Measurements from ENCODE around the gene YPEL3.
"Not testable (repeated sequence)": the region's sequence is repeated elsewhere in the genome, so short reads cannot be mapped to it uniquely, and the experiment has no call there.

Gene YPEL3

GRCh38 chr16:30136971-30137605 lies 41.1 kb upstream of the YPEL3 start:
- H3K4me1 ChIP-seq (ENCODE audit: control insufficient read depth in 1 of 2, insufficient read depth in 2 of 2, low read length in 2 of 2), result peaks cover 8 to 10% of the 10 kb centered on the region in 2 donors
- no peaks in the 10 kb centered on the region for H3K36me3 ChIP-seq (ENCODE audit: control insufficient read depth in 1 of 2, insufficient read depth in 2 of 2, low read length in 2 of 2)
- H3K4me3 ChIP-seq (ENCODE audit: low read depth in 1 of 2, low read length in 2 of 2), result no peak overlapping the region
- no peak overlapping the region for H3K27ac ChIP-seq (ENCODE audit: low read depth, low read length)
- no peaks in the 10 kb centered on the region for H3K9me3 ChIP-seq (ENCODE audit: control insufficient read depth in 1 of 2, low read length in 2 of 2)
- H3K27me3 ChIP-seq (ENCODE audit: control insufficient read depth in 1 of 2, insufficient read depth in 2 of 2, low read length in 2 of 2), result no peaks in the 10 kb centered on the region
- H3K9ac ChIP-seq (ENCODE audit: low read depth in 1 of 2, low read length in 2 of 2), result no peak overlapping the region

- H3K36me3 ChIP-seq (ENCODE audit: control insufficient read depth in 1 of 2, insufficient read depth in 2 of 2, low read length in 2 of 2), result no peaks in the 10 kb centered on the region
- no peaks in the 10 kb centered on the region for H3K9me3 ChIP-seq (ENCODE audit: control insufficient read depth in 1 of 2, low read length in 2 of 2)
- H3K27me3 ChIP-seq (ENCODE audit: control insufficient read depth in 1 of 2, insufficient read depth in 2 of 2, low read length in 2 of 2), result no peaks in the 10 kb centered on the region
- no peak overlapping the region for H3K4me3 ChIP-seq (ENCODE audit: low read depth in 1 of 2, low read length in 2 of 2)
- no peaks in the 10 kb centered on the region for H3K4me1 ChIP-seq (ENCODE audit: control insufficient read depth in 1 of 2, insufficient read depth in 2 of 2, low read length in 2 of 2)
- H3K9ac ChIP-seq (ENCODE audit: low read depth in 1 of 2, low read length in 2 of 2), result no peak overlapping the region
- H3K27ac ChIP-seq (ENCODE audit: low read depth, low read length), result no peak overlapping the region
Measured at GRCh38 chr16:30132591-30132990, 36.6 kb upstream of the YPEL3 start.

- Histone ChIP-seq H3K27me3 (ENCODE audit: control insufficient read depth in 1 of 2, insufficient read depth in 2 of 2, low read length in 2 of 2) (no peaks in the 10 kb centered on the region), H3K4me1 (ENCODE audit: control insufficient read depth in 1 of 2, insufficient read depth in 2 of 2, low read length in 2 of 2) (no peaks in the 10 kb centered on the region), H3K9me3 (ENCODE audit: control insufficient read depth in 1 of 2, low read length in 2 of 2) (no peaks in the 10 kb centered on the region), H3K9ac (ENCODE audit: low read depth in 1 of 2, low read length in 2 of 2) (no peak overlapping the region), H3K27ac (ENCODE audit: low read depth, low read length) (no peak overlapping the region), H3K4me3 (ENCODE audit: low read depth in 1 of 2, low read length in 2 of 2) (no peak overlapping the region), H3K36me3 (ENCODE audit: control insufficient read depth in 1 of 2, insufficient read depth in 2 of 2, low read length in 2 of 2) (no peaks in the 10 kb centered on the region)
Measured at GRCh38 chr16:30131869-30132475, 36.0 kb upstream of the YPEL3 start.

- Histone ChIP-seq H3K9ac (ENCODE audit: low read depth in 1 of 2, low read length in 2 of 2) (no peak overlapping the region), H3K4me3 (ENCODE audit: low read depth in 1 of 2, low read length in 2 of 2) (no peak overlapping the region), H3K36me3 (ENCODE audit: control insufficient read depth in 1 of 2, insufficient read depth in 2 of 2, low read length in 2 of 2) (no peaks in the 10 kb centered on the region), H3K4me1 (ENCODE audit: control insufficient read depth in 1 of 2, insufficient read depth in 2 of 2, low read length in 2 of 2) (peaks cover 0 to 9% of the 10 kb centered on the region in 2 donors), H3K9me3 (ENCODE audit: control insufficient read depth in 1 of 2, low read length in 2 of 2) (no peaks in the 10 kb centered on the region), H3K27me3 (ENCODE audit: control insufficient read depth in 1 of 2, insufficient read depth in 2 of 2, low read length in 2 of 2) (no peaks in the 10 kb centered on the region), H3K27ac (ENCODE audit: low read depth, low read length) (no peak overlapping the region)
Measured at GRCh38 chr16:30127993-30128392, 32.0 kb upstream of the YPEL3 start.

GRCh38 chr16:30125690-30126089 lies 29.7 kb upstream of the YPEL3 start:
- H3K27ac ChIP-seq (ENCODE audit: low read depth, low read length); H3K4me3 ChIP-seq (ENCODE audit: low read depth in 1 of 2, low read length in 2 of 2); H3K9ac ChIP-seq (ENCODE audit: low read depth in 1 of 2, low read length in 2 of 2); H3K9me3 ChIP-seq (ENCODE audit: control insufficient read depth in 1 of 2, low read length in 2 of 2); H3K27me3 ChIP-seq (ENCODE audit: control insufficient read depth in 1 of 2, insufficient read depth in 2 of 2, low read length in 2 of 2); H3K36me3 ChIP-seq (ENCODE audit: control insufficient read depth in 1 of 2, insufficient read depth in 2 of 2, low read length in 2 of 2): not testable (repeated sequence)
- peaks cover 12 to 27% of the 10 kb centered on the region in 2 donors for H3K4me1 ChIP-seq (ENCODE audit: control insufficient read depth in 1 of 2, insufficient read depth in 2 of 2, low read length in 2 of 2)

GRCh38 chr16:30124985-30125379 lies 29.0 kb upstream of the YPEL3 start:
- no peak overlapping the region for H3K4me3 ChIP-seq (ENCODE audit: low read depth in 1 of 2, low read length in 2 of 2)
- no peaks in the 10 kb centered on the region for H3K36me3 ChIP-seq (ENCODE audit: control insufficient read depth in 1 of 2, insufficient read depth in 2 of 2, low read length in 2 of 2)
- H3K4me1 ChIP-seq (ENCODE audit: control insufficient read depth in 1 of 2, insufficient read depth in 2 of 2, low read length in 2 of 2), result peaks cover 14 to 32% of the 10 kb centered on the region in 2 donors
- H3K9ac ChIP-seq (ENCODE audit: low read depth in 1 of 2, low read length in 2 of 2), result no peak overlapping the region
- H3K9me3 ChIP-seq (ENCODE audit: control insufficient read depth in 1 of 2, low read length in 2 of 2), result no peaks in the 10 kb centered on the region
- H3K27ac ChIP-seq (ENCODE audit: low read depth, low read length), result no peak overlapping the region
- H3K27me3 ChIP-seq (ENCODE audit: control insufficient read depth in 1 of 2, insufficient read depth in 2 of 2, low read length in 2 of 2), result no peaks in the 10 kb centered on the region

GRCh38 chr16:30122604-30123160 lies 26.7 kb upstream of the YPEL3 start:
- Histone ChIP-seq H3K27ac (ENCODE audit: low read depth, low read length) (peak overlapping the region; percentile 90), H3K27me3 (ENCODE audit: control insufficient read depth in 1 of 2, insufficient read depth in 2 of 2, low read length in 2 of 2) (no peaks in the 10 kb centered on the region), H3K9me3 (ENCODE audit: control insufficient read depth in 1 of 2, low read length in 2 of 2) (no peaks in the 10 kb centered on the region), H3K4me3 (ENCODE audit: low read depth in 1 of 2, low read length in 2 of 2) (peak overlapping the region; percentile 68 to 83), H3K36me3 (ENCODE audit: control insufficient read depth in 1 of 2, insufficient read depth in 2 of 2, low read length in 2 of 2) (peaks cover 11 to 12% of the 10 kb centered on the region in 2 donors), H3K9ac (ENCODE audit: low read depth in 1 of 2, low read length in 2 of 2) (peak overlapping the region; percentile 79 to 98), H3K4me1 (ENCODE audit: control insufficient read depth in 1 of 2, insufficient read depth in 2 of 2, low read length in 2 of 2) (peaks cover 32 to 52% of the 10 kb centered on the region in 2 donors)

- Histone ChIP-seq H3K27ac (ENCODE audit: low read depth, low read length) (peak overlapping the region; percentile 90), H3K4me3 (ENCODE audit: low read depth in 1 of 2, low read length in 2 of 2) (peak overlapping the region; percentile 68 to 83), H3K4me1 (ENCODE audit: control insufficient read depth in 1 of 2, insufficient read depth in 2 of 2, low read length in 2 of 2) (peaks cover 39 to 60% of the 10 kb centered on the region in 2 donors), H3K9me3 (ENCODE audit: control insufficient read depth in 1 of 2, low read length in 2 of 2) (no peaks in the 10 kb centered on the region), H3K36me3 (ENCODE audit: control insufficient read depth in 1 of 2, insufficient read depth in 2 of 2, low read length in 2 of 2) (peaks cover 18 to 20% of the 10 kb centered on the region in 2 donors), H3K9ac (ENCODE audit: low read depth in 1 of 2, low read length in 2 of 2) (peak overlapping the region; percentile 79 to 98), H3K27me3 (ENCODE audit: control insufficient read depth in 1 of 2, insufficient read depth in 2 of 2, low read length in 2 of 2) (no peaks in the 10 kb centered on the region)
Measured at GRCh38 chr16:30121741-30122571, 25.9 kb upstream of the YPEL3 start.

DNA sequence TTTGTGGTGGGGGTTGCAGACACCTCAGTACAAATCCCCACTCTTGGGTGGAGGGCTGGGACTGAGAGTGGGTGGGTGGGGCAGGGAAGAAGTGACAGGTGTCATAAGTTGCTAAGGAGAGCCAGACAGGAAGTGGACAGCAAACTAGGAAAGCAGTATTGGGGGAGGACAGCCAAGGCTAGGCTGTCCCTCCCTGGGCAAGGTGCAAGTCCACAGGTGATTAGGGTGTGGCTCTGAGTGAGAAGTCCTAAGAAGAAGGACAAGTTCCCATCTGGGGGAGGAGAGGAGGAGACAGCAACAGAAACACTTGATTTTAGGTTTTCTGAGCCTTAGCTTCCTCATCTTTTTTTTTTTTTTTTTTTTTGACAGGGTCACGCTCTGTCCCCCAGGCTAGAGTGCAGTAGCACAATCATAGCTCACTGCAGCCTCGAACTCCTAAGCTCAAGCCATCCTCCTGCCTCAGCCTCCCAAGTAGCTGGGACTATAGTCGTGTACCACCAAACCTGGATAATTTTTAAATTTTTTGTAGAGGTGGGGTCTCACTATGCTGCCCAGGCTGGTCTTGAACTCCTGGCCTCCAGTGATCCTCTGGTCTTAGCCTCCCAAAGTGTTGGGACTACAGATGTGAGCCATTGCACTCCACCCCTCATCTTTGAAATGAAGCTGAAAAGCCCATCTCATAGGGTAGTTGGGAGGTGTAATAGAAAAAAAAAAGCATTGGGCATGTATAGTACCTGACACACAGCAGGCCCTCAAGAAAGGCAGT lies 24.5 kb upstream of the YPEL3 start:
- Histone ChIP-seq H3K9me3 (ENCODE audit: control insufficient read depth in 1 of 2, low read length in 2 of 2) (no peaks in the 10 kb centered on the region), H3K36me3 (ENCODE audit: control insufficient read depth in 1 of 2, insufficient read depth in 2 of 2, low read length in 2 of 2) (peaks cover 18 to 28% of the 10 kb centered on the region in 2 donors), H3K27ac (ENCODE audit: low read depth, low read length) (peak overlapping the region; percentile 76), H3K4me3 (ENCODE audit: low read depth in 1 of 2, low read length in 2 of 2) (no peak overlapping the region), H3K4me1 (ENCODE audit: control insufficient read depth in 1 of 2, insufficient read depth in 2 of 2, low read length in 2 of 2) (peaks cover 40 to 71% of the 10 kb centered on the region in 2 donors), H3K27me3 (ENCODE audit: control insufficient read depth in 1 of 2, insufficient read depth in 2 of 2, low read length in 2 of 2) (no peaks in the 10 kb centered on the region), H3K9ac (ENCODE audit: low read depth in 1 of 2, low read length in 2 of 2) (peak overlapping the region; percentile 0 to 79)
